Tibial nerve (tissue), 4 donors: ENCODE measurements around the gene VAMP2. TPM values are rescaled to one million over a fixed set of nuclear protein-coding genes. Genes with fewer than 3 reads are reported as not detected.

Experiments used
- DNase-seq, 2 donors: peaks; one replicate each; pipeline ENCODE4 v3.0.0-alpha.2; 2019; ENCODE audit warnings: low spot score in 2 of 2
- H3K27ac ChIP-seq, 4 donors: fragments of 200-600 bp; sonication (generic) in 3 of 4; one replicate each; pipeline ENCODE4 v1.5.1; 2017 to 2019; ENCODE audit warnings: mild to moderate bottlenecking in 1 of 4
- H3K27me3 ChIP-seq, 2 donors: fragments of 200-600 bp; sonication (generic) in 1 of 2; one replicate each; pipeline versions ENCODE4 v1.5.1 to v1.6.0; 2017 to 2019
- H3K36me3 ChIP-seq, 3 donors: fragments of 200-600 bp; sonication (generic); one replicate each; pipeline ENCODE4 v1.5.1; 2018 to 2019
- H3K4me1 ChIP-seq, 4 donors: fragments of 200-600 bp; sonication (generic) in 3 of 4; one replicate each; pipeline ENCODE4 v1.5.1; 2017 to 2019
- H3K4me3 ChIP-seq, 4 donors: fragments of 200-600 bp; sonication (generic) in 3 of 4; one replicate each; pipeline ENCODE4 v1.5.1; 2017 to 2019; ENCODE audit warnings: mild to moderate bottlenecking in 1 of 4, moderate library complexity in 1 of 4
- H3K9me3 ChIP-seq, 4 donors: fragments of 200-600 bp; sonication (generic) in 3 of 4; one replicate each; pipeline ENCODE4 v1.5.1; 2017 to 2019
- EP300 ChIP-seq, 2 donors: sonication (generic); formaldehyde crosslinking; IDR thresholded peaks; one replicate each; pipeline ENCODE4 v1.6.1; 2017; ENCODE audit warnings: antibody characterized with exemption in 2 of 2, mild to moderate bottlenecking in 1 of 2
- POLR2A ChIP-seq, 2 donors: fragments of 450-650 bp; IDR thresholded peaks; one replicate each; pipeline ENCODE4 v1.6.1; 2017; ENCODE audit warnings: antibody characterized with exemption in 2 of 2, mild to moderate bottlenecking in 2 of 2, moderate library complexity in 2 of 2
- WGBS, 2 donors: methylation state at CpG; one replicate each; pipeline ENCODE4 v1.1.5; 2018; 5-methylcytosine and 5-hydroxymethylcytosine counted together
- total RNA-seq, 4 donors: library from RNA; depleted of rRNA; stranded (reverse); fragments of >200 nt; gene quantifications; one replicate each; pipeline ENCODE4 v1.1.0, GENCODE V29; 2016
- TF ChIP-seq, protein P1 (sequence below), 5 experiments: fragments of 200-600 bp in 3 of 5; fragments of 450-650 bp in 2 of 5; sonication (generic) in 3 of 5; IDR thresholded peaks; one replicate each; pipeline ENCODE4 v1.5.1; 2016 to 2019; ENCODE audit warnings: antibody characterized with exemption in 5 of 5, mild to moderate bottlenecking in 3 of 5, moderate library complexity in 2 of 5

Gene VAMP2
- total RNA-seq, 4 donors from 2014 or later: 48.0 to 72.1 (median 59.0) TPM

DNA sequence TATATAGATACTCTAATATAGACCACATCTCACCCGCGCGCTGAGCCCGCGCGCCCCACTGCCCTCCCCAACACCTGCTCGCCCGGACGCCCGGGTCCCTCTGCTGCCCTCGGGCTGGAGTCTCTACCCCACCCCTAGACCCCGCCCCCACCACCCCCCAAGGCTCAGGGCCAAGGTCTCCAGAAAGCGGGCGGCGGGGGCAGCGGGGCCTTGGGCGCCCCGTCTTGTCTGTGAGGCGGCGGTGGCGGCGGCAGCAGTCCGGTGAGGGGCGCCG lies 41.4 kb downstream of the VAMP2 start:
- H3K27me3 ChIP-seq: peaks cover 0 to 7% of the 10 kb centered on the region in 2 donors
- peaks cover 4 to 80% (median 60%) of the 10 kb centered on the region in 4 donors for H3K4me1 ChIP-seq
- TF ChIP-seq POLR2A (IDR thresholded peaks at IDR 0.05) (no peak), EP300 (IDR thresholded peaks at IDR 0.05) (no peak)
- TF ChIP-seq, protein P1, sequence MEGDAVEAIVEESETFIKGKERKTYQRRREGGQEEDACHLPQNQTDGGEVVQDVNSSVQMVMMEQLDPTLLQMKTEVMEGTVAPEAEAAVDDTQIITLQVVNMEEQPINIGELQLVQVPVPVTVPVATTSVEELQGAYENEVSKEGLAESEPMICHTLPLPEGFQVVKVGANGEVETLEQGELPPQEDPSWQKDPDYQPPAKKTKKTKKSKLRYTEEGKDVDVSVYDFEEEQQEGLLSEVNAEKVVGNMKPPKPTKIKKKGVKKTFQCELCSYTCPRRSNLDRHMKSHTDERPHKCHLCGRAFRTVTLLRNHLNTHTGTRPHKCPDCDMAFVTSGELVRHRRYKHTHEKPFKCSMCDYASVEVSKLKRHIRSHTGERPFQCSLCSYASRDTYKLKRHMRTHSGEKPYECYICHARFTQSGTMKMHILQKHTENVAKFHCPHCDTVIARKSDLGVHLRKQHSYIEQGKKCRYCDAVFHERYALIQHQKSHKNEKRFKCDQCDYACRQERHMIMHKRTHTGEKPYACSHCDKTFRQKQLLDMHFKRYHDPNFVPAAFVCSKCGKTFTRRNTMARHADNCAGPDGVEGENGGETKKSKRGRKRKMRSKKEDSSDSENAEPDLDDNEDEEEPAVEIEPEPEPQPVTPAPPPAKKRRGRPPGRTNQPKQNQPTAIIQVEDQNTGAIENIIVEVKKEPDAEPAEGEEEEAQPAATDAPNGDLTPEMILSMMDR (IDR thresholded peaks at IDR 0.05): no peak
- no peaks in the 10 kb centered on the region for H3K36me3 ChIP-seq
- 4% methylated on average over 14 to 21 of the region's 25 CpGs for WGBS, 2 donors
- DNase-seq: no peak
- H3K27ac ChIP-seq: peak overlapping the region; percentile 16 to 94 (median 74)
- no peaks in the 10 kb centered on the region for H3K9me3 ChIP-seq
- H3K4me3 ChIP-seq: peak overlapping the region; percentile 54 to 86 (median 60)

DNA sequence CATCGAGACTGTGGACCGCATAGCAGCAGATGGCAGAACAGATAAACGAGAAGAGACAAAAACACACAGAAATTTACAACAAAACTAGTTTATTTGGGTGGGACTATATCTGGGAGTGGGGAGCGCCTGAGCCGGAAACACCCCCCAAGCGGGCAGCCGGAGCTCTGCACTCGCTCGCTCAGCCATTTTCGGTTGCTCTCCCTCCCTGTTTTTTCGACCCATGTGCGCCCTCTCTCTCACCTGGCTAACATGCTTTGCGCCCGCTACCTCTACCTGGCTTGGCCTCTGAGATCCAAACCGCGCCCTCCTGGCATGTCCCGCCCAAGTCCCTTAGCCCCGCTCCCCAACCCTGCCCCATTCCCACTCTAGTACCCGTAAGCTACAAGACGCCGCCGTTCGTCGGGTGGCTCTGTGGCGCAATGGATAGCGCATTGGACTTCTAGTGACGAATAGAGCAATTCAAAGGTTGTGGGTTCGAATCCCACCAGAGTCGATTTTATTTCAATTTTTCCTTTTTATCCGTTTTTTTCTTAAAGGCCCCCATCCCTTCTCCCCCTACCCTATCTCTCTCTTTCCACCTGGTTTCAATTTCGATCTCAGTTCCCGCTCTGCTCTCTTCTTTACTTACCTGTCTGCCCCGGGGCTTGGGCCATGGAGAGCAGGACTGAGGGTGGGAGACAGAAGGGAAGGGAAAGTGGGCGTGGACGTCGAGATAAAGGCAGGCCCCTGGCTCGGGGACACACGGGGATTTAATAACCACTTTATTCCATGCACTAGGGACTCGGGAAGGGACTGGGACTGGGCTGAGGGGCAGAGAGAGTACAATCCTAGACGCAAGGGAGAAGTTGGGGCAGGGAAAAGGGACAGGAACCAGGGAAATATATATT lies 42.0 kb downstream of the VAMP2 start:
- 1 to 3% methylated on average over 40 of the region's 40 CpGs for WGBS, 2 donors
- H3K9me3 ChIP-seq: no peaks in the 10 kb centered on the region
- H3K4me3 ChIP-seq: peak overlapping the region; percentile 54 to 86 (median 60)
- H3K4me1 ChIP-seq: peaks cover 4 to 80% (median 59%) of the 10 kb centered on the region in 4 donors
- H3K27ac ChIP-seq: peak overlapping the region; percentile 19 to 94 (median 61)
- H3K36me3 ChIP-seq: no peaks in the 10 kb centered on the region
- H3K27me3 ChIP-seq: peaks cover 0 to 12% of the 10 kb centered on the region in 2 donors
- TF ChIP-seq, protein P1 (IDR thresholded peaks at IDR 0.05): peak; percentile 8 to 51 (median 14)
- TF ChIP-seq EP300 (IDR thresholded peaks at IDR 0.05): no peak
- DNase-seq: peak in 1 of 2 donors; percentile 41

DNA sequence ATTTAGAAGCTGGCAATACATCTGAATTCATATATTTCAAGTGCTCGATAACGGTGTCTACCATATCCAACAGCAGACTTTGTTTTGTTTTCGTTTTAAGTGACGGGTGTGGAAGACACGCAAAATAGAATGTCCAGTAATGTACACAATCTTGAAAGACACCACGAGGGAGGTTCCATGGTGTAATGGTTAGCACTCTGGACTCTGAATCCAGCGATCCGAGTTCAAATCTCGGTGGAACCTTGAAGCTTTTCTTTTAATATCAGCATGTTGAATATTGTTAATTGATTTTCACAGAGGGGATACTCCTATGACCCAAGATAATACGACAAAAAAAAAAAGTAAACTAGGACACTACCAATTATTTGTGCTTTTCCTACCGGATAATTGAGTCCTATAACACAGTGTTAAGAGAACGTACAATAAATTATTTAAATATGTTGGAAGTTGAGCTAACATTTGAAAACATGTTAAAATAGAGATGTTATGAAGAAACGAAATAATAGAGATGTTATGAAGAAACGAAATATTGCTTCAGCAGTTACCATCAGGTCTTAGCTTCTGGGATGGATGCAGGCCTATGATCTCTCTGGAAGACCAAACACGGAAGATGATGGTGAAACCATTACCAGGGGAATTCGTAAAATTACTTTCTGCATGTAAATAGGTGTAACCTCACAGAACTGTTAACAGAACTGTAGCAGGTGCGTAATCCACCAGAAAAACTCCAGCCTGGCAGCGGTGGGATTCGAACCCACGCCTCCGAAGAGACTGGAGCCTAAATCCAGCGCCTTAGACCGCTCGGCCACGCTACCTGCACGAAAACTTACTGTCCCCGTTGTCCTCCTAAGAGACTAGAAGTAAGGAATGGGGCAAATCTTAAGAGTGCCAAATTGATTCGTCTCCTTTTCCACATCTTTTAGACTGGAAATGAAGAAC lies 42.9 kb downstream of the VAMP2 start:
- peaks cover 0 to 17% of the 10 kb centered on the region in 2 donors for H3K27me3 ChIP-seq
- peak overlapping the region; percentile 79 to 94 (median 86) for H3K27ac ChIP-seq
- H3K4me1 ChIP-seq: peaks cover under 1 to 73% (median 51%) of the 10 kb centered on the region in 4 donors
- 1% methylated on average over 28 of the region's 28 CpGs for WGBS, 2 donors
- no peaks in the 10 kb centered on the region for H3K36me3 ChIP-seq
- peak; percentile 8 to 58 for TF ChIP-seq EP300 (IDR thresholded peaks at IDR 0.05)
- TF ChIP-seq, protein P1 (IDR thresholded peaks at IDR 0.05): no peak
- DNase-seq: peak; percentile 65 to 89
- H3K4me3 ChIP-seq: peak overlapping the region; percentile 56 to 86 (median 62)
- no peaks in the 10 kb centered on the region for H3K9me3 ChIP-seq

DNA sequence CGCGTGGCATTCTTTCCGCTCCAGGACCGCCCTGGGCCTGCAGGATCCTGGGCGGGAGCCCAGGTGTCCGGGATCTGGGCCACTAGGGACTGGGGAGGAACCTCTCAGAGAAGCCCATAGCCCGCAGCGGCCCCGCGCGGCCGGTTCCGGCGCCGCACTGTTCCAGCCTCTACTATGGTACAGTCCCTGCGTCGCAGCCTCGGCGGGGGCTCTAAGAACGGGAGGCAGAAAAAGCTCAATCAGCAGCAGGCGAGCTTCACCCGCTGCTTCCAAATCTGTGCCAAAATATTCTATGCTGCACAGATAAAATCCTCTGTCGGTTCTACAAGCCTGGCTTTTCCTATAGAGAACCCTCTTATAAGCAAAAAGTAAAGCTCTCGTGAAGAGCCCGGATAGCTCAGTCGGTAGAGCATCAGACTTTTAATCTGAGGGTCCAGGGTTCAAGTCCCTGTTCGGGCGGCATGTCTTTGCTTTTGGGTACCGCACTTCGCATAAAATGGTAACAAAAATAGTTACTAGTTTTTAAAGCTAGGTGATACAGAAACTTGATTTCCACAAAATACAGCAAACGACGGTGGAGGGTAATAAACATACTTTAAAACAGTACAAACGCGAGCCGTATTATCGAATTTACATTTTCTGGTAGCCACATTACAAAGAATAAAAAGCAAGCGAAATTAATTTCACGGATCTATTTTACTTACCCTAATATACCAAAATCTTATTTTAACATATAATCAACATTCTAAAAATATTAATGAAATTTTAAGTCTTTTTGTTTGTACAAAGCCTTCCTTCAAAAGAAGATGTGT lies 43.8 kb downstream of the VAMP2 start:
- 0% methylated on average over 24 to 38 of the region's 38 CpGs for WGBS, 2 donors
- TF ChIP-seq EP300 (IDR thresholded peaks at IDR 0.05) (peak; percentile 19 to 32), POLR2A (IDR thresholded peaks at IDR 0.05) (peak in 1 of 2 donors; percentile 11)
- TF ChIP-seq, protein P1 (IDR thresholded peaks at IDR 0.05): peak; percentile 87 to 96 (median 94)
- H3K27me3 ChIP-seq: peaks cover 0 to 24% of the 10 kb centered on the region in 2 donors
- peak overlapping the region; percentile 49 to 86 (median 62) for H3K4me3 ChIP-seq
- no peaks in the 10 kb centered on the region for H3K36me3 ChIP-seq
- no peaks in the 10 kb centered on the region for H3K9me3 ChIP-seq
- peak overlapping the region; percentile 79 to 94 (median 86) for H3K27ac ChIP-seq
- peaks cover 0 to 64% (median 42%) of the 10 kb centered on the region in 4 donors for H3K4me1 ChIP-seq
- DNase-seq: peak; percentile 81 to 86
